Upper lobe of right lung (tissue), 1 donor: ENCODE results near the gene SORBS2. TPM values are rescaled to one million over a fixed set of nuclear protein-coding genes. Genes with fewer than 3 reads are reported as not detected.
A peak's percentile ranks its signal among the peaks of the same experiment; 100 is the strongest.

ENCODE experiments used
- ATAC-seq: fragments of 200-7000 bp; cut with Tn5 transposase; one replicate; pipeline ENCODE4 v1.9.1; 2020; ENCODE audit warnings: mild to moderate bottlenecking, moderate library complexity
- DNase-seq: peaks from one replicate; pipeline ENCODE4 v3.0.0-alpha.2; 2020
- H3K27ac ChIP-seq: fragments of 200-600 bp; one replicate; pipeline ENCODE4 v1.8.0; 2022
- H3K27me3 ChIP-seq: fragments of 200-600 bp; one replicate; pipeline ENCODE4 v1.8.0; 2022; ENCODE audit warnings: mild to moderate bottlenecking
- H3K36me3 ChIP-seq: fragments of 200-600 bp; one replicate; pipeline ENCODE4 v1.8.0; 2022
- H3K4me1 ChIP-seq: fragments of 200-600 bp; one replicate; pipeline ENCODE4 v1.8.0; 2022
- H3K4me3 ChIP-seq: fragments of 200-600 bp; one replicate; pipeline ENCODE4 v1.8.0; 2022; ENCODE audit warnings: mild to moderate bottlenecking
- H3K9me3 ChIP-seq: fragments of 200-600 bp; one replicate; pipeline ENCODE4 v1.8.0; 2022
- intact Hi-C: fragments of 100-400 bp; cut with DNase I; formaldehyde crosslinking; loops from one replicate; pipeline ENCODE4 v1.11.0; 2022
- total RNA-seq: library from RNA; stranded (reverse); fragmentation: NEBNext Ultra II Directional; extraction: Animal tissue kit (Norgen Biotek cat#: 25700); gene quantifications from one replicate; pipeline ENCODE4 v1.2.1, GENCODE V29; 2021
- TF ChIP-seq, protein P1 (sequence below): fragments of 200-600 bp; IDR thresholded peaks from one replicate; pipeline ENCODE4 v1.8.0; 2022; ENCODE audit warnings: antibody characterized with exemption
- donor health status: DM: no; HTN: yes; CAD: no; lungs with severe emphysema.

SORBS2 gene
- total RNA-seq, 1 donor from 2014 or later, result 44.9 TPM

- Histone ChIP-seq H3K27me3 (no peaks in the 10 kb centered on the region), H3K36me3 (no peaks in the 10 kb centered on the region), H3K4me3 (no peak overlapping the region), H3K27ac (no peak overlapping the region), H3K4me1 (peaks cover 7% of the 10 kb centered on the region), H3K9me3 (no peaks in the 10 kb centered on the region)
- DNase-seq (no peak), ATAC-seq (no peak)
- intact Hi-C loops, result no loop called here
- TF ChIP-seq, protein P1, sequence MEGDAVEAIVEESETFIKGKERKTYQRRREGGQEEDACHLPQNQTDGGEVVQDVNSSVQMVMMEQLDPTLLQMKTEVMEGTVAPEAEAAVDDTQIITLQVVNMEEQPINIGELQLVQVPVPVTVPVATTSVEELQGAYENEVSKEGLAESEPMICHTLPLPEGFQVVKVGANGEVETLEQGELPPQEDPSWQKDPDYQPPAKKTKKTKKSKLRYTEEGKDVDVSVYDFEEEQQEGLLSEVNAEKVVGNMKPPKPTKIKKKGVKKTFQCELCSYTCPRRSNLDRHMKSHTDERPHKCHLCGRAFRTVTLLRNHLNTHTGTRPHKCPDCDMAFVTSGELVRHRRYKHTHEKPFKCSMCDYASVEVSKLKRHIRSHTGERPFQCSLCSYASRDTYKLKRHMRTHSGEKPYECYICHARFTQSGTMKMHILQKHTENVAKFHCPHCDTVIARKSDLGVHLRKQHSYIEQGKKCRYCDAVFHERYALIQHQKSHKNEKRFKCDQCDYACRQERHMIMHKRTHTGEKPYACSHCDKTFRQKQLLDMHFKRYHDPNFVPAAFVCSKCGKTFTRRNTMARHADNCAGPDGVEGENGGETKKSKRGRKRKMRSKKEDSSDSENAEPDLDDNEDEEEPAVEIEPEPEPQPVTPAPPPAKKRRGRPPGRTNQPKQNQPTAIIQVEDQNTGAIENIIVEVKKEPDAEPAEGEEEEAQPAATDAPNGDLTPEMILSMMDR, result no peak
These were observed 18.3 kb downstream of the SORBS2 start for GRCh38 chr4:185793716-185794115.

DNA sequence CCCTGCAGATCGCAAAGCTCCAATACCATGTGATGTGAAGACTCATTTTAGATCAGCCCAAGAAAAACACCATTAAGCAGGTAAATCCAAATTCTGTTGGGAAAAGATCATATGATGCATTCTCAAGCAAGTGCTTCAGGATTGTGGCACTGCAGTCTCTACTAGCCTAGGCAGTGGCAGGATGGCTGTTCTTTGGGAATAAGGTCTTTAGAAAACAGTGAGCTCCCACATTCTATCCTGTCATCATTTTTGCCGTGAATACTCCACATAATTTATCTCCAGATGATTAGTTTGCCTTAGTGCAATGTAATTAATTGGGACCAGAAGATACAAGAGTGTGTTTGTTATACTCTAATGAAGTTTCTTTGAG lies 18.9 kb downstream of the SORBS2 start:
- peaks cover 7% of the 10 kb centered on the region for H3K4me1 ChIP-seq
- ATAC-seq (no peak), DNase-seq (no peak)
- no peaks in the 10 kb centered on the region for H3K9me3 ChIP-seq
- H3K4me3 ChIP-seq, result no peak overlapping the region
- H3K27me3 ChIP-seq, result no peaks in the 10 kb centered on the region
- H3K36me3 ChIP-seq, result no peaks in the 10 kb centered on the region
- no peak overlapping the region for H3K27ac ChIP-seq
- intact Hi-C loops, result no loop called here
- TF ChIP-seq, protein P1, result no peak

GRCh38 chr4:185792384-185793115 lies 19.4 kb downstream of the SORBS2 start:
- peaks cover 7% of the 10 kb centered on the region for H3K4me1 ChIP-seq
- intact Hi-C loops, result no loop called here
- no peaks in the 10 kb centered on the region for H3K27me3 ChIP-seq
- no peaks in the 10 kb centered on the region for H3K36me3 ChIP-seq
- TF ChIP-seq, protein P1, result no peak
- no peaks in the 10 kb centered on the region for H3K9me3 ChIP-seq
- peak; percentile 39 for ATAC-seq
- no peak overlapping the region for H3K27ac ChIP-seq
- no peak overlapping the region for H3K4me3 ChIP-seq
- no peak for DNase-seq

- TF ChIP-seq, protein P1, result no peak
- H3K9me3 ChIP-seq, result no peaks in the 10 kb centered on the region
- DNase-seq (no peak), ATAC-seq (no peak)
- intact Hi-C loops, result no loop called here
- H3K36me3 ChIP-seq, result no peaks in the 10 kb centered on the region
- no peak overlapping the region for H3K4me3 ChIP-seq
- H3K27me3 ChIP-seq, result no peaks in the 10 kb centered on the region
- peaks cover 7% of the 10 kb centered on the region for H3K4me1 ChIP-seq
- H3K27ac ChIP-seq, result no peak overlapping the region
These were observed 23.9 kb downstream of the SORBS2 start for GRCh38 chr4:185787926-185788679.

DNA sequence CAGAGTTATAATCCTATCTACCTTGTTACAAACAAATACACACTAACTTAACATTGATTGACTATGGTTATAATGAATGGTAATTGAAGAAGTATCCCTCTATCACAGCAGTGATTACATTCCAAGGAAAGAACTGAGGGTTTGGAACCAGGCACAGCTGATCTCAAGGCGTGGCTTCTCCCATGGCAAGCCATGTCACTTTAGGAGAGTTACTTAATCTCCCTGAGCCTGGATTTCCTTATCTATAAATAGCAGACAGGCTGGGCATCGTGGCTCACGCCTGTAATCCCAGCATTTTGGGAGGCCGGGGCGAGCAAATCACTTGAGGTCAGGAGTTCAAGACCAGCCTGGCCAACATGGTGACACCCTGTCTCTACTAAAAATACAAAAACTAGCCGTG lies 25.6 kb downstream of the SORBS2 start:
- H3K4me1 ChIP-seq, result no peaks in the 10 kb centered on the region
- no peaks in the 10 kb centered on the region for H3K9me3 ChIP-seq
- intact Hi-C loops, result no loop called here
- H3K36me3 ChIP-seq, result no peaks in the 10 kb centered on the region
- DNase-seq, result no peak
- no peaks in the 10 kb centered on the region for H3K27me3 ChIP-seq
- no peak overlapping the region for H3K4me3 ChIP-seq
- TF ChIP-seq, protein P1, result no peak
- ATAC-seq, result no peak
- no peak overlapping the region for H3K27ac ChIP-seq
